SK-MEL-5 (cell line): ENCODE data around the gene PAPOLA. TPM values are rescaled to one million over a fixed set of nuclear protein-coding genes. Genes with fewer than 3 reads are reported as not detected.

Experiments used
- DNase-seq: peaks from one replicate; pipeline ENCODE4 v3.0.0-alpha.2; 2016; ENCODE audit warnings: low read depth, low spot score
- in situ Hi-C: cut with HindIII; loops from 2 replicates; pipeline ENCODE4 v1.10.0; 2016; ENCODE audit warnings: low sequenced_read_pairs, high pct_unique_total_duplicates, low pct_unique_long_range_greater_than_20kb
- total RNA-seq: library from RNA; depleted of rRNA; stranded (reverse); fragments of >200 nt; shearing (Covaris generic); gene quantifications from 2 replicates; pipeline ENCODE4 v1.2.3, GENCODE V29; 2014

Gene PAPOLA
- total RNA-seq, 1 experiment from 2014 or later, result 120 TPM

- DNase-seq, result no peak
- in situ Hi-C loops, result no loop called here
Measured at GRCh38 chr14:96578619-96579018, 76.4 kb downstream of the PAPOLA start.

- in situ Hi-C loops, result no loop called here
- DNase-seq, result no peak
Measured at GRCh38 chr14:96579358-96579757, 77.2 kb downstream of the PAPOLA start.

- no peak for DNase-seq
- in situ Hi-C loops, result no loop called here
Measured at GRCh38 chr14:96579855-96580254, 77.7 kb downstream of the PAPOLA start.

- in situ Hi-C loops, result no loop called here
- DNase-seq, result no peak
Measured at GRCh38 chr14:96580566-96580965, 78.4 kb downstream of the PAPOLA start.

GRCh38 chr14:96581026-96581425 lies 78.8 kb downstream of the PAPOLA start:
- DNase-seq, result no peak
- in situ Hi-C loops, result no loop called here

- in situ Hi-C loops, result no loop called here
- DNase-seq, result peak; percentile 35
Measured at GRCh38 chr14:96581902-96582301, 79.7 kb downstream of the PAPOLA start.

GRCh38 chr14:96582411-96582961 lies 80.3 kb downstream of the PAPOLA start:
- in situ Hi-C loops, result no loop called here
- DNase-seq, result no peak

- no peak for DNase-seq
- in situ Hi-C loops, result no loop called here
Measured at GRCh38 chr14:96582995-96583394, 80.8 kb downstream of the PAPOLA start.

GRCh38 chr14:96583569-96584041 lies 81.4 kb downstream of the PAPOLA start:
- DNase-seq, result no peak
- in situ Hi-C loops, result no loop called here

GRCh38 chr14:96584199-96584906 lies 82.2 kb downstream of the PAPOLA start:
- in situ Hi-C loops, result no loop called here
- DNase-seq, result peak; percentile 77

GRCh38 chr14:96584907-96585671 lies 82.9 kb downstream of the PAPOLA start:
- in situ Hi-C loops, result no loop called here
- DNase-seq, result no peak

GRCh38 chr14:96585672-96586013 lies 83.5 kb downstream of the PAPOLA start:
- DNase-seq, result no peak
- in situ Hi-C loops, result no loop called here

GRCh38 chr14:96586056-96586455 lies 83.9 kb downstream of the PAPOLA start:
- in situ Hi-C loops, result no loop called here
- no peak for DNase-seq

GRCh38 chr14:96586921-96587822 lies 85.0 kb downstream of the PAPOLA start:
- in situ Hi-C loops, result no loop called here
- no peak for DNase-seq

- in situ Hi-C loops, result no loop called here
- no peak for DNase-seq
Measured at GRCh38 chr14:96587823-96588385, 85.7 kb downstream of the PAPOLA start.

- no peak for DNase-seq
- in situ Hi-C loops, result no loop called here
Measured at GRCh38 chr14:96588410-96589257, 86.5 kb downstream of the PAPOLA start.

- in situ Hi-C loops, result no loop called here
- no peak for DNase-seq
Measured at GRCh38 chr14:96589577-96589976, 87.4 kb downstream of the PAPOLA start.
